HEK293 (cell line): Measurements from ENCODE around the gene NCBP2.

Experiments used
- CTCF ChIA-PET: fragments of 350-600 bp; formaldehyde crosslinking; extraction: SDS; loops from one replicate; lab custom pipeline; 2021; ENCODE audit warnings: antibody characterized with exemption; lab: Yijun Ruan, JAX
- POLR2A ChIA-PET: fragments of 300-600 bp; formaldehyde crosslinking; extraction: SDS; loops from one replicate; lab custom pipeline; 2020; ENCODE audit warnings: antibody characterized with exemption, inconsistent platforms; lab: Yijun Ruan, JAX
- H3K27ac ChIP-seq: fragments of 200-500 bp; sonication (Bioruptor generic); 2 replicates; pipeline ENCODE4 v1.5.1; 2014; ENCODE audit warnings: low read depth, low read length, control low read depth, inconsistent platforms; ENCODE audit errors: extremely low read depth
- H3K36me3 ChIP-seq, 2 experiments: fragments of 200-500 bp in 1 of 2; sonication (Bioruptor generic) in 1 of 2; 1 replicate in 1 of 2; 2 replicates in 1 of 2; pipeline ENCODE4 v1.5.1; 2014 to 2017; ENCODE audit warnings: inconsistent platforms in 2 of 2, low read length in 2 of 2; ENCODE audit not compliant: control insufficient read depth in 2 of 2, insufficient read depth in 1 of 2
- H3K4me1 ChIP-seq: fragments of 200-500 bp; sonication (Bioruptor generic); 2 replicates; pipeline ENCODE4 v1.5.1; 2014; ENCODE audit warnings: mild to moderate bottlenecking, low read length, inconsistent platforms; ENCODE audit not compliant: control insufficient read depth, insufficient read depth
- H3K4me3 ChIP-seq: 2 replicates; pipeline ENCODE4 v1.5.1; 2011; ENCODE audit warnings: low read depth, mild to moderate bottlenecking, control low read depth, low read length, moderate library complexity
- H3K9me3 ChIP-seq: fragments of 200-500 bp; sonication (Bioruptor generic); 2 replicates; pipeline ENCODE4 v1.5.1; 2014; ENCODE audit warnings: low read depth, low read length, inconsistent platforms; ENCODE audit not compliant: control insufficient read depth, insufficient read depth
- BCL11A ChIP-seq: fragments of 450-650 bp; formaldehyde crosslinking; IDR thresholded peaks from 2 replicates; pipeline ENCODE4 v1.5.1; 2016; ENCODE audit warnings: low read depth, missing biosample characterization, missing genetic modification characterization
- FEZF1 ChIP-seq: fragments of 450-650 bp; formaldehyde crosslinking; IDR thresholded peaks from 2 replicates; pipeline ENCODE4 v1.5.1; 2016; ENCODE audit warnings: missing biosample characterization, missing genetic modification characterization
- MZF1 ChIP-seq: fragments of 450-650 bp; formaldehyde crosslinking; IDR thresholded peaks from 2 replicates; pipeline ENCODE4 v1.5.1; 2017; ENCODE audit warnings: missing biosample characterization, missing genetic modification characterization, borderline replicate concordance
- TCF7L2 ChIP-seq: IDR thresholded peaks from 2 replicates; pipeline ENCODE4 v1.6.1; 2011; ENCODE audit warnings: low read depth, mild to moderate bottlenecking, inconsistent platforms, low read length, moderate library complexity, borderline replicate concordance
- ZBTB6 ChIP-seq: fragments of 450-650 bp; formaldehyde crosslinking; IDR thresholded peaks from 2 replicates; pipeline ENCODE4 v1.5.1; 2017; ENCODE audit warnings: missing biosample characterization, missing genetic modification characterization
- ZFP3 ChIP-seq: fragments of 450-650 bp; formaldehyde crosslinking; IDR thresholded peaks from 2 replicates; pipeline ENCODE4 v1.5.1; 2016; ENCODE audit warnings: low read depth, missing biosample characterization, missing genetic modification characterization
- ZNF112 ChIP-seq: fragments of 450-650 bp; formaldehyde crosslinking; IDR thresholded peaks from 2 replicates; pipeline ENCODE4 v1.5.0; 2017; ENCODE audit warnings: missing biosample characterization, missing genetic modification characterization
- ZNF148 ChIP-seq: fragments of 450-650 bp; formaldehyde crosslinking; IDR thresholded peaks from 2 replicates; pipeline ENCODE4 v1.5.0; 2017; ENCODE audit warnings: missing biosample characterization, missing genetic modification characterization, borderline replicate concordance
- ZNF16 ChIP-seq: fragments of 450-650 bp; formaldehyde crosslinking; IDR thresholded peaks from 2 replicates; pipeline ENCODE4 v1.5.1; 2016; ENCODE audit warnings: low read depth, missing biosample characterization, missing genetic modification characterization
- ZNF175 ChIP-seq: fragments of 450-650 bp; formaldehyde crosslinking; IDR thresholded peaks from 2 replicates; pipeline ENCODE4 v1.5.1; 2016; ENCODE audit warnings: missing biosample characterization, missing genetic modification characterization
- ZNF184 ChIP-seq: fragments of 450-650 bp; IDR thresholded peaks from 2 replicates; pipeline ENCODE4 v1.5.1; 2018; ENCODE audit warnings: missing biosample characterization, mild to moderate bottlenecking, missing genetic modification characterization
- ZNF202 ChIP-seq: fragments of 450-650 bp; formaldehyde crosslinking; IDR thresholded peaks from 2 replicates; pipeline ENCODE4 v1.5.1; 2016; ENCODE audit warnings: missing biosample characterization, missing genetic modification characterization, borderline replicate concordance
- ZNF211 ChIP-seq: fragments of 450-650 bp; formaldehyde crosslinking; IDR thresholded peaks from 2 replicates; pipeline ENCODE4 v1.5.1; 2016; ENCODE audit warnings: low read depth, missing biosample characterization, missing genetic modification characterization
- ZNF239 ChIP-seq: fragments of 450-650 bp; formaldehyde crosslinking; IDR thresholded peaks from 2 replicates; pipeline ENCODE4 v1.5.1; 2016; ENCODE audit warnings: missing biosample characterization, missing genetic modification characterization
- ZNF24 ChIP-seq: fragments of 450-650 bp; formaldehyde crosslinking; IDR thresholded peaks from 2 replicates; pipeline ENCODE4 v1.5.1; 2016; ENCODE audit warnings: missing biosample characterization, missing genetic modification characterization
- ZNF324 ChIP-seq: fragments of 450-650 bp; formaldehyde crosslinking; IDR thresholded peaks from 2 replicates; pipeline ENCODE4 v1.5.1; 2016; ENCODE audit warnings: missing biosample characterization, missing genetic modification characterization
- ZNF335 ChIP-seq: fragments of 450-650 bp; formaldehyde crosslinking; conservative IDR thresholded peaks from 2 replicates; pipeline ENCODE4 v1.5.1; 2016; ENCODE audit warnings: missing biosample characterization, missing genetic modification characterization
- ZNF354C ChIP-seq: fragments of 450-650 bp; formaldehyde crosslinking; IDR thresholded peaks from 2 replicates; pipeline ENCODE4 v1.5.1; 2016; ENCODE audit warnings: missing biosample characterization, missing genetic modification characterization, low read depth, borderline replicate concordance
- ZNF391 ChIP-seq: fragments of 450-650 bp; formaldehyde crosslinking; IDR thresholded peaks from 2 replicates; pipeline ENCODE4 v1.5.1; 2016; ENCODE audit warnings: low read depth, missing biosample characterization, missing genetic modification characterization, borderline replicate concordance
- ZNF426 ChIP-seq: fragments of 450-650 bp; formaldehyde crosslinking; IDR thresholded peaks from 2 replicates; pipeline ENCODE4 v1.5.1; 2017; ENCODE audit warnings: missing biosample characterization, missing genetic modification characterization, mild to moderate bottlenecking, inconsistent platforms, moderate library complexity
- ZNF433 ChIP-seq: fragments of 450-650 bp; formaldehyde crosslinking; IDR thresholded peaks from 2 replicates; pipeline ENCODE4 v1.5.1; 2016; ENCODE audit warnings: missing biosample characterization, missing genetic modification characterization, low read depth
- ZNF548 ChIP-seq: fragments of 450-650 bp; formaldehyde crosslinking; IDR thresholded peaks from 2 replicates; pipeline ENCODE4 v1.5.1; 2016; ENCODE audit warnings: missing biosample characterization, missing genetic modification characterization
- ZNF585B ChIP-seq: fragments of 450-650 bp; formaldehyde crosslinking; IDR thresholded peaks from 2 replicates; pipeline ENCODE4 v1.5.1; 2016; ENCODE audit warnings: missing biosample characterization, missing genetic modification characterization
- ZNF626 ChIP-seq: fragments of 450-650 bp; sonication (Bioruptor Pico); formaldehyde crosslinking; IDR thresholded peaks from 2 replicates; pipeline ENCODE4 v1.5.1; 2018; ENCODE audit warnings: missing biosample characterization, missing genetic modification characterization, inconsistent platforms
- ZNF830 ChIP-seq: fragments of 450-650 bp; IDR thresholded peaks from 2 replicates; pipeline ENCODE4 v1.5.0; 2018; ENCODE audit warnings: missing biosample characterization, missing genetic modification characterization, low read depth, mild to moderate bottlenecking, moderate library complexity

NCBP2 gene

GRCh38 chr3:196966526-196967401, 24.4 kb upstream of the NCBP2 start:
- POLR2A ChIA-PET = no interaction called here
- no peak overlapping the region for H3K27ac ChIP-seq
- CTCF ChIA-PET = no interaction called here
- H3K4me3 ChIP-seq = no peak overlapping the region
- TF ChIP-seq ZNF211 (tag by site-specific recombination) = no peak
- TF ChIP-seq ZNF391 (tag by site-specific recombination) = no peak
- TF ChIP-seq ZBTB6 (tag by site-specific recombination) = no peak
- TF ChIP-seq ZNF626 (tag by site-specific recombination) = no peak
- TF ChIP-seq ZNF175 (tag by site-specific recombination) = no peak
- TF ChIP-seq ZNF24 (tag by site-specific recombination) = no peak
- TF ChIP-seq ZNF112 (tag by site-specific recombination) = no peak
- no peak for TF ChIP-seq TCF7L2
- TF ChIP-seq ZNF548 = no peak
- no peak for TF ChIP-seq ZNF354C
- TF ChIP-seq ZNF239 (tag by site-specific recombination) = no peak
- no peaks in the 10 kb centered on the region for H3K9me3 ChIP-seq
- no peaks in the 10 kb centered on the region for H3K4me1 ChIP-seq
- H3K36me3 ChIP-seq = no peaks in the 10 kb centered on the region

GRCh38 chr3:196965804-196966173, 23.5 kb upstream of the NCBP2 start:
- H3K4me1 ChIP-seq = no peaks in the 10 kb centered on the region
- ChIA-PET POLR2A (no interaction called here), CTCF (no interaction called here)
- H3K9me3 ChIP-seq = no peaks in the 10 kb centered on the region
- no peak for TF ChIP-seq ZNF433 (tag by site-specific recombination)
- no peak for TF ChIP-seq ZNF335
- TF ChIP-seq ZNF324 (tag by site-specific recombination) = no peak
- TF ChIP-seq ZNF830 (tag by site-specific recombination) = no peak
- H3K27ac ChIP-seq = no peak overlapping the region
- H3K4me3 ChIP-seq = no peak overlapping the region
- no peaks in the 10 kb centered on the region for H3K36me3 ChIP-seq

- ChIA-PET POLR2A (no interaction called here), CTCF (no interaction called here)
- Histone ChIP-seq H3K4me3 (no peak overlapping the region), H3K4me1 (no peaks in the 10 kb centered on the region), H3K27ac (no peak overlapping the region), H3K36me3 (no peaks in the 10 kb centered on the region), H3K9me3 (no peaks in the 10 kb centered on the region)
- TF ChIP-seq ZNF16 (no peak), BCL11A (tag by site-specific recombination) (no peak), ZNF184 (tag by site-specific recombination) (no peak), MZF1 (no peak), FEZF1 (tag by site-specific recombination) (no peak), ZNF585B (tag by site-specific recombination) (no peak), ZFP3 (tag by site-specific recombination) (no peak), ZNF202 (tag by site-specific recombination) (no peak), ZNF426 (no peak), ZNF148 (tag by site-specific recombination) (no peak)
- TF ChIP-seq, all 188 proteins: peak for 0
Measured at GRCh38 chr3:196965112-196965803, 22.9 kb upstream of the NCBP2 start.
